SKM-1 treated with dmso at 0.1 percent for 144 hours (cell line): ENCODE measurements around the gene PCDH1.

Experiments
- DNase-seq: peaks from one replicate; lab custom pipeline; 2025; ENCODE audit not compliant: unreplicated experiment; lab: John Stamatoyannopoulos, UW

Gene PCDH1

GRCh38 chr5:141875022-141875740 is 3.0 kb downstream of the PCDH1 start:
- no peak for DNase-seq

- DNase-seq: no peak
Measured at GRCh38 chr5:141874262-141874964, 3.8 kb downstream of the PCDH1 start.

- no peak for DNase-seq
Measured at GRCh38 chr5:141873933-141874261, 4.3 kb downstream of the PCDH1 start.

GRCh38 chr5:141872496-141873356 is 5.5 kb downstream of the PCDH1 start:
- no peak for DNase-seq

- no peak for DNase-seq
Measured at GRCh38 chr5:141871870-141872269, 6.3 kb downstream of the PCDH1 start.

GRCh38 chr5:141870871-141871270 is 7.3 kb downstream of the PCDH1 start:
- no peak for DNase-seq

GRCh38 chr5:141870228-141870627 is 8.0 kb downstream of the PCDH1 start:
- DNase-seq: no peak

GRCh38 chr5:141869514-141869913 is 8.7 kb downstream of the PCDH1 start:
- DNase-seq: no peak

GRCh38 chr5:141869040-141869439 is 9.2 kb downstream of the PCDH1 start:
- DNase-seq: no peak

GRCh38 chr5:141868541-141868940 is 9.7 kb downstream of the PCDH1 start:
- no peak for DNase-seq

- no peak for DNase-seq
Measured at GRCh38 chr5:141867651-141868050, 10.6 kb downstream of the PCDH1 start.

- DNase-seq: no peak
Measured at GRCh38 chr5:141867139-141867538, 11.1 kb downstream of the PCDH1 start.

- DNase-seq: no peak
Measured at GRCh38 chr5:141866096-141866495, 12.1 kb downstream of the PCDH1 start.

GRCh38 chr5:141865406-141865805 is 12.8 kb downstream of the PCDH1 start:
- DNase-seq: no peak

- no peak for DNase-seq
Measured at GRCh38 chr5:141864371-141865370, 13.5 kb downstream of the PCDH1 start.

GRCh38 chr5:141863569-141864178 is 14.5 kb downstream of the PCDH1 start:
- DNase-seq: no peak

GRCh38 chr5:141862936-141863543 is 15.2 kb downstream of the PCDH1 start:
- no peak for DNase-seq

GRCh38 chr5:141861194-141861593 is 17.0 kb downstream of the PCDH1 start:
- no peak for DNase-seq

GRCh38 chr5:141858079-141858765 is 20.0 kb downstream of the PCDH1 start:
- no peak for DNase-seq
